ENCODE data around the gene EHMT1. TPM values are rescaled to one million over a fixed set of nuclear protein-coding genes. Genes with fewer than 3 reads are reported as not detected.

EHMT1 gene
- polyA plus RNA-seq, 1 of the 3 experiments (the other 2 are of a cell fraction), result 39.5 TPM

- Histone ChIP-seq H3K9ac (no peak overlapping the region), H3K4me2 (no peak overlapping the region), H3K79me2 (ENCODE audit: insufficient read depth) (peaks cover 4% of the 10 kb centered on the region; the same call in 1 of the 2 replicates), H3F3A (replicated peaks; ENCODE audit: insufficient read depth) (no peaks in the 10 kb centered on the region), H4K20me1 (ENCODE audit: insufficient read depth) (no peaks in the 10 kb centered on the region), H3K4me1 (ENCODE audit: control insufficient read depth in 1 of 2, insufficient read depth in 2 of 2, low read depth in 1 of 2, low read length in 1 of 2) (no peaks in the 10 kb centered on the region), H3K9me3 (no peaks in the 10 kb centered on the region), H3K36me3 (replicated peaks in 1 of 2; ENCODE audit: control insufficient read depth in 1 of 2, insufficient read depth in 2 of 2, low read length in 1 of 2) (peaks cover 42 to 65% of the 10 kb centered on the region in 2 experiments), H3K9me2 (no peaks in the 10 kb centered on the region), H2AFZ (ENCODE audit: low read depth) (no peak overlapping the region), H3K27ac (ENCODE audit: low read depth in 2 of 2, low read length in 1 of 2) (no peak overlapping the region), H3K27me3 (ENCODE audit: insufficient read depth) (no peaks in the 10 kb centered on the region), H3K4me3 (ENCODE audit: low read depth in 2 of 2, low read length in 1 of 2) (no peak overlapping the region)
- POLR2A ChIA-PET, result no interaction called here
- TF ChIP-seq EP300 (IDR thresholded peaks at IDR 0.05; ENCODE audit: borderline replicate concordance in 1 of 2, low read depth in 1 of 2, low read length in 1 of 2), result no peak
- TF ChIP-seq USF1 (IDR thresholded peaks at IDR 0.05; ENCODE audit: borderline replicate concordance, low read depth), result no peak
- TF ChIP-seq MAX (IDR thresholded peaks at IDR 0.05; ENCODE audit: low read depth), result no peak
- TF ChIP-seq ELF1 (IDR thresholded peaks at IDR 0.05), result no peak
- no peak for DNase-seq
- CTCF ChIA-PET, result interaction anchor here (1.7 kb wide), 1 partner anchor 102 kb away, joined by 7 read pairs; no protein-coding TSS in a partner anchor
- 97% methylated on average over 11 of the region's 24 CpGs for WGBS (ENCODE audit: low lambda C conversion rate)
These were observed 156.1 kb downstream of the EHMT1 start for GRCh38 chr9:137774775-137775386.

- H3K4me1 ChIP-seq (ENCODE audit: control insufficient read depth in 1 of 2, insufficient read depth in 2 of 2, low read depth in 1 of 2, low read length in 1 of 2), result no peaks in the 10 kb centered on the region
- peaks cover 31 to 62% of the 10 kb centered on the region in 2 experiments for H3K36me3 ChIP-seq (replicated peaks in 1 of 2; ENCODE audit: control insufficient read depth in 1 of 2, insufficient read depth in 2 of 2, low read length in 1 of 2)
- H3F3A ChIP-seq (replicated peaks; ENCODE audit: insufficient read depth), result no peaks in the 10 kb centered on the region
- CTCF ChIA-PET, result interaction anchor here (0.7 to 1.7 kb wide), 5 partner anchors 10 to 125 kb away, joined by 3 to 7 read pairs (median 4); no protein-coding TSS in a partner anchor
- no peak overlapping the region for H2AFZ ChIP-seq (ENCODE audit: low read depth)
- H3K79me2 ChIP-seq (ENCODE audit: insufficient read depth), result no peaks in the 10 kb centered on the region
- no peak overlapping the region for H3K27ac ChIP-seq (ENCODE audit: low read depth in 2 of 2, low read length in 1 of 2)
- POLR2A ChIA-PET, result no interaction called here
- no peak for DNase-seq
- no peaks in the 10 kb centered on the region for H3K9me3 ChIP-seq
- no peaks in the 10 kb centered on the region for H3K27me3 ChIP-seq (ENCODE audit: insufficient read depth)
- no peak overlapping the region for H3K4me3 ChIP-seq (ENCODE audit: low read depth in 2 of 2, low read length in 1 of 2)
- no peak overlapping the region for H3K9ac ChIP-seq
- WGBS (ENCODE audit: low lambda C conversion rate), result 95% methylated on average over 15 of the region's 22 CpGs
- H4K20me1 ChIP-seq (ENCODE audit: insufficient read depth), result no peaks in the 10 kb centered on the region
- no peak overlapping the region for H3K4me2 ChIP-seq
- H3K9me2 ChIP-seq, result no peaks in the 10 kb centered on the region
- no peak for TF ChIP-seq TCF12 (IDR thresholded peaks at IDR 0.05)
- TF ChIP-seq MEF2A (IDR thresholded peaks at IDR 0.05; ENCODE audit: borderline replicate concordance, low read depth), result no peak
- no peak for TF ChIP-seq RCOR1 (IDR thresholded peaks at IDR 0.05; ENCODE audit: low read length)
- no peak for TF ChIP-seq EP300 (IDR thresholded peaks at IDR 0.05; ENCODE audit: borderline replicate concordance in 1 of 2, low read depth in 1 of 2, low read length in 1 of 2)
- no peak for TF ChIP-seq REST (IDR thresholded peaks at IDR 0.05; ENCODE audit: low read depth, low read length)
- no peak for TF ChIP-seq TEAD4 (IDR thresholded peaks at IDR 0.05; ENCODE audit: borderline replicate concordance, insufficient read depth)
- no peak for TF ChIP-seq RAD21 (IDR thresholded peaks at IDR 0.05; ENCODE audit: low read length)
- TF ChIP-seq FOSL2 (IDR thresholded peaks at IDR 0.05; ENCODE audit: borderline replicate concordance, low read depth), result no peak
- TF ChIP-seq GABPA (IDR thresholded peaks at IDR 0.05; ENCODE audit: low read depth), result no peak
- no peak for TF ChIP-seq POLR2AphosphoS5 (IDR thresholded peaks at IDR 0.05; ENCODE audit: low read depth, low read length)
- no peak for TF ChIP-seq USF2 (IDR thresholded peaks at IDR 0.05; ENCODE audit: borderline replicate concordance, low read depth, low read length)
- TF ChIP-seq ZBTB33 (IDR thresholded peaks at IDR 0.05; ENCODE audit: borderline replicate concordance, low read depth), result no peak
- TF ChIP-seq SIN3A (IDR thresholded peaks at IDR 0.05; ENCODE audit: borderline replicate concordance, low read depth, low read length), result no peak
- no peak for TF ChIP-seq CHD2 (IDR thresholded peaks at IDR 0.05; ENCODE audit: low read length, partially characterized antibody)
- no peak for TF ChIP-seq USF1 (IDR thresholded peaks at IDR 0.05; ENCODE audit: borderline replicate concordance, low read depth)
These were observed 157.6 kb downstream of the EHMT1 start for GRCh38 chr9:137776306-137776995.
